Lower lobe of right lung (tissue), 2 donors: ENCODE results near the gene ARHGEF28. TPM values are rescaled to one million over a fixed set of nuclear protein-coding genes. Genes with fewer than 3 reads are reported as not detected.
A peak's percentile ranks its signal among the peaks of the same experiment; 100 is the strongest.

Source experiments
- ATAC-seq, 2 donors: fragments of 200-7000 bp; cut with Tn5 transposase; one replicate each; pipeline ENCODE4 v1.9.1; 2020 to 2022; ENCODE audit warnings: mild to moderate bottlenecking in 2 of 2, moderate library complexity in 2 of 2
- DNase-seq: peaks from one replicate; pipeline ENCODE4 v3.0.0-alpha.2; 2020
- H3K27ac ChIP-seq: fragments of 200-600 bp; one replicate; pipeline ENCODE4 v1.8.0; 2022
- H3K27me3 ChIP-seq: fragments of 200-600 bp; one replicate; pipeline ENCODE4 v1.8.0; 2022; ENCODE audit warnings: low read depth
- H3K36me3 ChIP-seq: fragments of 200-600 bp; one replicate; pipeline ENCODE4 v1.8.0; 2022; ENCODE audit warnings: mild to moderate bottlenecking
- H3K4me1 ChIP-seq: fragments of 200-600 bp; one replicate; pipeline ENCODE4 v1.8.0; 2022
- H3K4me3 ChIP-seq: fragments of 200-600 bp; one replicate; pipeline ENCODE4 v1.8.0; 2022; ENCODE audit warnings: mild to moderate bottlenecking
- H3K9me3 ChIP-seq: fragments of 200-600 bp; one replicate; pipeline ENCODE4 v1.8.0; 2022
- intact Hi-C: fragments of 100-400 bp; cut with DNase I; formaldehyde crosslinking; loops from one replicate; pipeline ENCODE4 v1.11.0; 2022
- total RNA-seq: library from RNA; stranded (reverse); fragmentation: NEBNext Ultra II Directional; extraction: Animal tissue kit (Norgen Biotek cat#: 25700); gene quantifications from one replicate; pipeline ENCODE4 v1.2.1, GENCODE V29; 2021
- TF ChIP-seq, protein P1 (sequence below): fragments of 200-600 bp; IDR thresholded peaks from one replicate; pipeline ENCODE4 v1.8.0; 2022; ENCODE audit warnings: antibody characterized with exemption, mild to moderate bottlenecking
- donor health status: DM: no; HTN: yes; CAD: no; lungs with severe emphysema.

The ARHGEF28 gene
- total RNA-seq, 1 donor from 2014 or later: 30.4 TPM

DNA sequence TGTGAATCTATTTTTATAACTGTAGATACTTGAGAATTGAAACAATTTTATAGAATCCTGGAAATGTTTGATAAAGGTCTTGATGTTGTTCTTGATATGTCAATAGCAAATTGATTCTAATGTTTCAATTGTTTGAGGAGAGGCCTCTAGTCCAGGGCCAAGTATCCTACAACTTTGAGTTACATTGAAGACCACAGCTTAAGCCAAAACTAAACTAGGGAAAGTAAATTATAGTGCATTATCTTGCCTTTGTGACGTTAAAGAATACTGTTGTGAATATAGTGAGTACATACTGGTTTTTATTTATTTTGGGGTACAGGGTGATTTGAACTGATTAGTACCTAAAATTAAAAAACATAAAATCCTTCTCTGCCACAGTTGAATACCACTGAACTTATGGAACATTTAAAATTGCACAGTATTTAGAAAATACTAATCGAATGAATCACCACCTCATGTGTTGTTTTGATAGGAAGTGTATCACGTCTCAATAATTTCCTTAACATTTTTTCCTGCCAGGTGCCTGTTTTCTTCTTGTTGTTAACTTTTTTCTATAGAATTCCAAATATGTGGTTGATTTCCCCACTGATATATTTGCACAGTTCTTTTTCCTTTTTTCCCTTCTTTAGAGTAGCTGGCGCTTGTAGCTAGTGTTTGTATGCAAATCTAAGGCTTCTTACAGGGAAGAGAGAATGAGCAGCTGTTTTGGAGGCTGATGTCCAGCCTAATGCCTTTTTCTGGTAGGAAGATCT lies 12.5 kb downstream of the ARHGEF28 start:
- no peak for ATAC-seq
- no peak for DNase-seq
- H3K4me3 ChIP-seq: no peak overlapping the region
- no peak overlapping the region for H3K27ac ChIP-seq
- no peaks in the 10 kb centered on the region for H3K9me3 ChIP-seq
- no peaks in the 10 kb centered on the region for H3K27me3 ChIP-seq
- TF ChIP-seq, protein P1, sequence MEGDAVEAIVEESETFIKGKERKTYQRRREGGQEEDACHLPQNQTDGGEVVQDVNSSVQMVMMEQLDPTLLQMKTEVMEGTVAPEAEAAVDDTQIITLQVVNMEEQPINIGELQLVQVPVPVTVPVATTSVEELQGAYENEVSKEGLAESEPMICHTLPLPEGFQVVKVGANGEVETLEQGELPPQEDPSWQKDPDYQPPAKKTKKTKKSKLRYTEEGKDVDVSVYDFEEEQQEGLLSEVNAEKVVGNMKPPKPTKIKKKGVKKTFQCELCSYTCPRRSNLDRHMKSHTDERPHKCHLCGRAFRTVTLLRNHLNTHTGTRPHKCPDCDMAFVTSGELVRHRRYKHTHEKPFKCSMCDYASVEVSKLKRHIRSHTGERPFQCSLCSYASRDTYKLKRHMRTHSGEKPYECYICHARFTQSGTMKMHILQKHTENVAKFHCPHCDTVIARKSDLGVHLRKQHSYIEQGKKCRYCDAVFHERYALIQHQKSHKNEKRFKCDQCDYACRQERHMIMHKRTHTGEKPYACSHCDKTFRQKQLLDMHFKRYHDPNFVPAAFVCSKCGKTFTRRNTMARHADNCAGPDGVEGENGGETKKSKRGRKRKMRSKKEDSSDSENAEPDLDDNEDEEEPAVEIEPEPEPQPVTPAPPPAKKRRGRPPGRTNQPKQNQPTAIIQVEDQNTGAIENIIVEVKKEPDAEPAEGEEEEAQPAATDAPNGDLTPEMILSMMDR: no peak
- peaks cover 7% of the 10 kb centered on the region for H3K4me1 ChIP-seq
- no peaks in the 10 kb centered on the region for H3K36me3 ChIP-seq
- intact Hi-C loops: no loop called here

DNA sequence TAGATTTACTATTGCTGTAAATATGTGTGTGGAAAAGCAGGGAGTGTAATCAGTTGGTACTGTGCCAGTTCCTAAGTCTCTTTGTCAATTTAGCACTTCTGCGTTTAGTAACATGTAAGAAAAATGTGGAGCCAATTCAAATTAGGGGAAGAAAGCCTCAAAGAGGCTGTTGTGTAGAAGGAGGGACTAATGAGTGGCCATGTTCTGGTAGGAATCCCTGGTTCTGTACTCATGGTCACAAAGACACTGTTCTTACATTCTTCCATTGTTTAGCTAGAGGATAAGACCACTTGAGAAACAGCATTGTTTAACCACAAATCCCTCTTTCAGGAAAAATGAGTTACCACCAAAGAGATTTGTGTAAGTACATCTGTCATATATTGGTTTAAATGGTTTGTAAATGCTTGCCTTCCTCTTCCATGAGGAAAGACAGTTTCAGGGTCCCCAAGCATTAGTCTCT lies 14.9 kb downstream of the ARHGEF28 start:
- no peak overlapping the region for H3K27ac ChIP-seq
- no peaks in the 10 kb centered on the region for H3K36me3 ChIP-seq
- H3K9me3 ChIP-seq: no peaks in the 10 kb centered on the region
- no peak for DNase-seq
- peaks cover 7% of the 10 kb centered on the region for H3K4me1 ChIP-seq
- no peak overlapping the region for H3K4me3 ChIP-seq
- intact Hi-C loops: no loop called here
- H3K27me3 ChIP-seq: no peaks in the 10 kb centered on the region
- peak in 1 of 2 donors; percentile 44 for ATAC-seq
- TF ChIP-seq, protein P1: no peak

DNA sequence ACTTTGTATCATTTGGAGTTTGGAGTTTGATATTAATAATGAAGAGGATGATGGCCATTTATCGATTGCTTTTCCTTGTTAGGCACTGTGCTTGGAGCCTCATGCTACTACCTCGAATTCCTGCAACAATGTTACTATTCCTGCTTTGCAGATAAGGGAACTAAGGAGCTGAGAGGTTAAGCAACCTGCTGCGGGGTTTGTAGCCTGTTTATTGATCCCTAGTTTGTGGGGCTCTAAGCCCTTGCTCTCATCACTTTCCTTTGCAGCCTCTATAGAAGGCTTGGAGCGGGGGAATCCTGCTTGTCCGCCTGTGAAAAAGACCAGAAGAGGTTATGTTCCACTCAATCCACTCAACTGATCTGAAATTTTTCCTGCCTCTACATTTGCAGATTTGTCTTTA lies 15.8 kb downstream of the ARHGEF28 start:
- Histone ChIP-seq H3K9me3 (no peaks in the 10 kb centered on the region), H3K4me1 (peaks cover 7% of the 10 kb centered on the region), H3K4me3 (no peak overlapping the region), H3K27ac (no peak overlapping the region), H3K27me3 (no peaks in the 10 kb centered on the region), H3K36me3 (no peaks in the 10 kb centered on the region)
- ATAC-seq: no peak
- intact Hi-C loops: no loop called here
- TF ChIP-seq, protein P1: no peak
- DNase-seq: no peak

DNA sequence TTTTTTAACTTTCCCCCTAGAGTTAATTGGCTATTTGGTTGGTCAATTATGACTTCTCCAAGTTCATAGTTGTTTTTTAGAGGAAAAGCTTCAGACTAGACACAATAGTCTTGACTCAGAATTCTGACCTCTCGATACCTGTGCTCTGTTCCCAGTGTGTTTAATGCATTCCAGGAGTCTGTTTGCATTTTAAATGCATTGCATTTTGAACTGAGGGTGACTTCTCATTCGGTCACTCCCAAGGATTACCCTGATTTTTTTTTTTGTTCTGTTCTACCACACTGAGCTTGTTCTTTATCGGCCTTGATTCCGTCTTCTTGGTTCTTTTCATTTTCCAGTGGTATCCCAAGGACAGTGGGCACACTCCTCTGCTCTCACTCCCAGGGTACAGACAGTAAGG lies 16.3 kb downstream of the ARHGEF28 start:
- Histone ChIP-seq H3K4me1 (peaks cover 7% of the 10 kb centered on the region), H3K27me3 (no peaks in the 10 kb centered on the region), H3K36me3 (no peaks in the 10 kb centered on the region), H3K9me3 (no peaks in the 10 kb centered on the region), H3K4me3 (no peak overlapping the region), H3K27ac (no peak overlapping the region)
- DNase-seq: no peak
- intact Hi-C loops: no loop called here
- ATAC-seq: no peak
- TF ChIP-seq, protein P1: no peak

DNA sequence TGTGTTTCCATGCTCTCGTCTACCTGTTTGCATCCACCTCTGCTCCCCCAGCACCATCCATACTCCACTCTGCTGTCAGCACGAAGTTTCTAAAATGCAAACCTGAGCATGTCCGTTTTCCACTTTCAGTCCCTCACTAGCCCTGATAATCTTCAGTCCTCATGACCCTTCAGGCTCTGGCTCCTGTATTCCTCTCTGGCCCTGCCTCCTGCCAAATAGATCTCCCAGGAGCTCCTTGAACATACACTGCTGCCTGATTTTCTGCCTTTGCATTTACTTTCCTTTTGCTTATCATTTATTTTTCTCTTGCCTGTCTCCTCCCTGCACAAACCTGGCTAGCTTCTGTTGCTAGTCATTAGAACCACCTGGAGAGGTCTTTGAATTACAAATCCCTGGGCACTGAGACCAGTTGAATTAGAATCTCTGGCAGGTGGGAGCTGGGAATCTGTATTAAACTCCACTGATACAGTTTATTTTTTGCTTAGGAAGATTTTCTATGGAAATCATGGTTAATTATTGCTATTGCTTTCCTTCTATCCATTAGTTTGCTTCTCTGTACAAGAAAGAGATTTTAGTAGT lies 18.5 kb downstream of the ARHGEF28 start:
- Histone ChIP-seq H3K4me1 (peaks cover 7% of the 10 kb centered on the region), H3K36me3 (no peaks in the 10 kb centered on the region), H3K27me3 (no peaks in the 10 kb centered on the region), H3K9me3 (no peaks in the 10 kb centered on the region), H3K4me3 (no peak overlapping the region), H3K27ac (no peak overlapping the region)
- DNase-seq (no peak), ATAC-seq (no peak)
- TF ChIP-seq, protein P1: no peak
- intact Hi-C loops: no loop called here
